Esophagus muscularis mucosa (tissue), 3 donors: ENCODE data around the gene NUP35.

Experiments used
- EP300 ChIP-seq: sonication (generic); formaldehyde crosslinking; IDR thresholded peaks from one replicate; pipeline ENCODE4 v1.6.1; 2017; ENCODE audit warnings: antibody characterized with exemption
- POLR2A ChIP-seq: fragments of 450-650 bp; IDR thresholded peaks from one replicate; pipeline ENCODE4 v1.6.1; 2017; ENCODE audit warnings: antibody characterized with exemption, moderate library complexity, mild to moderate bottlenecking, low read depth
- POLR2AphosphoS5 ChIP-seq, 2 donors: sonication (generic); formaldehyde crosslinking; IDR thresholded peaks; one replicate each; pipeline ENCODE4 v1.6.1; 2017; ENCODE audit warnings: antibody characterized with exemption in 2 of 2

DNA sequence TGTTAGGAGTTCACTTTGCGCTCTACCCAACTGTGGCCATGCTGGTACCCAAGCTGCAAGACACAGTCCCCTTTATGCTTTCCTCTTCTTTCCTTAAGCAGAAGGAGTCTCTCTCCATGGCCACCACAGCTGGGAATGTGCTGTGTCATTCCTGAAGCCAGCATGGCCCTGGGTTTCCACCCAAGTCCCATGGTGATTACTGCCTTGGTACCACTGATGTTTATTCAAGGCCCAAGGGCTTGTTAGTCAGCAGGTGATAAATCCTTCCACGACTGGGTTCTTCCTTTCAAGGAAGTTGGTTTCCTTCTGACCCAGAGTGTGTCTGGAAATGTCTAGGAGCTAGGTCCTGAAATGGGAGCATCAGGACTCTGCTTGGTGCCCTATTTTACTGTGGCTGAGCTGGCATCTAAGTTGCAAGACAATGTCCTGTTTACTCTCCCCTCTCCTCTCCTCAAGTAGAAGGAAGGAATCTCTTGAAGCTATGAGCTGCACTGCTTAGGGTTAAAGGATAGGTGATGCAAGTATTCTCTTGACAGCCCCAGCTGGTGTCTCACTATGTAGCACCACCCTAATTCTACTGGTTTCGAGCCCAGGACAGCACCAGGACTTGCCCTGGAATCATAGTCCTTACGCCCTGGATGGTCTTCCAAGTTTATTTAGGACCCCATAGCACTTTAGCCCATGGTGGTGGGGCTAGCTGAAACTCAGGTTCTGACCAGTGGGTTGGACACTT, 18.7 kb upstream of the NUP35 start:
- TF ChIP-seq POLR2AphosphoS5 (IDR thresholded peaks at IDR 0.05) (no peak), EP300 (no peak), POLR2A (no peak)
